Activated CD4-positive, CD25-positive, alpha-beta regulatory T cell treated with anti-CD3 and anti-CD28 coated beads, Interleukin-2, amount 50 U/mL, for 16 hours (primary cell): ENCODE results near the gene PRDM16.

Experiments
- DNase-seq: peaks from one replicate; pipeline ENCODE4 v3.0.0-alpha.2; 2020; ENCODE audit warnings: low read depth, low spot score

Gene PRDM16

GRCh38 chr1:3053986-3054385 is 15.0 kb upstream of the PRDM16 start:
- no peak for DNase-seq

DNA sequence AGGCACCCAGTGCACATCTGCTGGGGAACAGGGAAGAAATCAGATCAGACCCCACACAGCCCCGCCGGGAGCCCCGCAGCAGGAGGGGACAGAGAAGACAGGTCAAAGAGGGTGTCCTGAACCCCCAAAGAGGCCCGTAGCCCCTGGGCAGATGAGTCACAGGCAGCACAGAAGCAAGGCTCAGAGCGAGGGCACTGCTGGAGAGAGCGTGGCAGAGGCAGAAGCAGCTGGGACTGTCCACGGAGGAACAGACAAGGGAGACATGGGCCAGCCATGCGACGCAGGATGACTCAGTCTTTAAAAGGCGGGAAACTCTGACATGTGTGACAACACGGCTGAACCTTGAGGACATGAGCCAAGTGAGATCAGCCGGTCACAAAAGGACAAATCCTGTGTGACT is 14.5 kb upstream of the PRDM16 start:
- DNase-seq = no peak

- no peak for DNase-seq
Measured at GRCh38 chr1:3055051-3055450, 14.0 kb upstream of the PRDM16 start.

DNA sequence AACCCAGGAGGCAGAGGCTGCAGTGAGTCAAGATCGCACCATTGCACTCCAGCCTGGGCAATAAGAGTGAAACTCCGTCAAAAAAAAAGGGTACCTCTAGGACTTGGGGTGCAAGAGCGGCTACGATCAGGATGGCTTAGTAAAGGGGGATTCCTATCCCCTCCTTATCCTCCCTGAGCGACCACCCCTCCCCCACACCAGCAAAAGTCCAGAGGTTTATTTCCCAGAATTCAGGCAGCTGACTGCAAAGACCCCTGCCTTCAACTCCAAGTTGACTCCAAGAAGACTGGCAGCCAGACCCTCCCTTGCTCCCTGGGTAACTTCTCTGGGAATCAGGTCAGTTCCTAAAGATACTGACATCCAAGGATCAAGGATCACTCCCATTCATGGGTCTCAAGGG is 12.4 kb upstream of the PRDM16 start:
- no peak for DNase-seq

GRCh38 chr1:3058263-3059030 is 10.6 kb upstream of the PRDM16 start:
- DNase-seq = no peak

- DNase-seq = no peak
Measured at GRCh38 chr1:3060127-3060526, 8.9 kb upstream of the PRDM16 start.

DNA sequence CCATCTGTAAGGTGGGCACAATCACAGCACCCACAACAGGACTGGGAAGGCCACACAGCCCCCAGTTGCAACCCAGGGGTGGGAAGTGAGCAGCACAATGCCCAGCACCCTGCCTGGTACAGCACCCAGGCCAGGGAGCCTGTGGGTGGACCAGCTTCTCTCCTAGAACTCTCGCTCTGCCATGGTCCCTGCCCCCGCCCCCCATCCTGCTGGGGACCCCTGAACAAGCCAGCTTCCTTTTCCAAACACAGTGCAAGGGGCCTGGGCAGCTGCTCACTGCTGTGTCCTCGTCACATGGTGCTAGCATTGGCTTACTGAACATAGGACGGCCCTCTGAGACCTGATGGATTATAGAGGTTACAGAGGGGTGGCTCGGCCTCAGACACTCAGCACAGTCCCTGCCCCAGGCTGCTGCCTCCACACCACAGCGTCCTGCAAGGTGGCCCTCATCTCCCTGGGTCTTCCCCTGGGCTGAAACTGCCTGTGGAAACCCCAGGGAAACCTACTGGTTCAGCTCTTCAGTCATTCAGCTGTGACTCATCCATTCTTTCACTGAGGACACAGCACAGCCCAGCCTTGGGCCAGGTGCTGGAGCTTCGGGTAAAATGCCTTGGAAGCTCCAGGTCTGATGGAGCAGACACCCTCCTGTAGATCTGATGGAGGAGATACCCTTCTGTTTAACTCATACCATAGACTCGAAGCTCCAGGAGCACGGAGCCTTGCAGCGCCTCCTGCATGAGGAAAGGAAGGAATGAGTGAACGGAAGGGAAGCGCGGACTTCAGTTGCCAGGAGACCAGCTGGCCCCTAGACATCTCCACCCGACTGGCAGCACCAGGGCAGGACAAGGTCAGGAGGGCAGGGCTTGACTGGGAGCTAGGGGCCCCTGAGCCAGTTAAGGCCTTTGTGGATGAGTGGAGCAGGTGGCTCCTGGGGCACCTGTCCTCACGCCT is 8.1 kb upstream of the PRDM16 start:
- DNase-seq = no peak

- no peak for DNase-seq
Measured at GRCh38 chr1:3061566-3061965, 7.4 kb upstream of the PRDM16 start.

- DNase-seq = no peak
Measured at GRCh38 chr1:3061981-3062615, 6.9 kb upstream of the PRDM16 start.

GRCh38 chr1:3062616-3063378 is 6.2 kb upstream of the PRDM16 start:
- no peak for DNase-seq

DNA sequence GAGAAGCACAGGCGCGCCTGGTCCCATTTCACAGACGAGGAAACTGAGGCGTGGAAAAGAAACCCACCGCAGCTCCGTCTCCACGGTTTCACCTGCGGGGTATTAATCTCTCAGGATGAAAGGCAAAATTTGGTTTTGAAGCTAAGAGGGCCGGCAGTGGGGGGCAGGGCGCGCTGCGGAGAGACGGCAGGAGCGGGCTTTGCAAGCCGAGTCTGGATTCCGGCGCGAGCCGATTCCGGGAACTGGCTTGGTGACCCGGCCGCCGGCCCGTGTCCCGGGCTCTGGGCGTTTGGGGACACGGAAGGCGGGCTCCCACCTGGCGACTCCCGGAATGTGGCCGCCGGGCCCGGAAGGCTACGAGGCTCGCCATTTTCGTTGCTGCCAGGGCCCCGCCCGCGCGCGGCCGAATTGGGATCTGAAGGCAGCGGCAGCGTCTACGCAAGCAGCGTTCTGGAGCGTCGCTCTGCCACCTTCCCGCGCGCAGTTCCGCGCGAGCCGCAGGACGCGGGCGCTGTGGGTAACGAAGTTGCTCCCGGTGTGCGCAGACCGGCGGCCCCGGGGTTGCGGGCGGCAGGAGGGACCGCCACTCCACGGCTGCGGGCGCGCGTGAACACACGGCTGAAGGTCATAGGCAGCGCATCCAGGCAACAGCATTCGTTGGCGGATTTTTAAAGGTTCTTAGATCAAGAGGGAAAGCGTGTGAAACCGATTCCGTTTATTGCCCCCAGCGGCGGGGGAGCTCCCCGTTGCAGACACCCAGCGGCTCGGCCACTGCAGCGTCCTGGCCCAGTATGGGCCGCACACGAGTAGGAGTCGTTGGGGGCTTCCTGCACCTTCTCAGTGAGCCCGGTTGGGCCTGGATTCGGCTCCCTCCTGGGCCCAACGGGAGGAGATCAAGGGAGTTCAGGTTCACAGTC is 5.4 kb upstream of the PRDM16 start:
- no peak for DNase-seq

DNA sequence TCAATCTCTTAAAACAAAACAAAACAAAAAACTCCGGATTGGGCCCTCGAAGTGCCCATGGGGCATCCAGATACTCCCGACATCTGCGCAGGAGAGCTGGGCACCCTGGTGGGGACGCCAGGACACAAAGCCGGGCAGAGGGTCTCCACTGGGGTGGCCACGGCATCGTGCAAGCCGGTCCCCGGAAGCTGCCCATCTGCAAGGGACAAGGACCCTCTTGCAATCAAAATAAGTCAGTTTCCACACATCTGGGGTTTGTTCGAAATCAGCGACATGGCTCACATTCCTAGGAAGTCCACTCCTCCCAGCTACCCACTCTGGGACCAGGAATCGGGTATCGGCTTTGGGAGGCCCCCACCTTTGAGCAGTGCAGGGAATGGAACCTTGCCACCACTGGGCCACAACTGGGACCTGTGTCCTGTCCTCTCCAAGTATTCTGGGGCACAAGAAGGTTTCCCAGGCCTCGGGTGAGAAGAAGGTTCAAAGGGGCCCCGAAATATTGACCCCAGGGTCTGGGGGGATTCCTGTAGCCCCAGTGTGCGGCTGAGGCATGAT is 4.6 kb upstream of the PRDM16 start:
- DNase-seq = no peak

- no peak for DNase-seq
Measured at GRCh38 chr1:3064901-3065300, 4.1 kb upstream of the PRDM16 start.

GRCh38 chr1:3065396-3065795 is 3.6 kb upstream of the PRDM16 start:
- DNase-seq = no peak

- no peak for DNase-seq
Measured at GRCh38 chr1:3065797-3066196, 3.2 kb upstream of the PRDM16 start.

GRCh38 chr1:3066250-3066711 is 2.7 kb upstream of the PRDM16 start:
- no peak for DNase-seq

- DNase-seq = no peak
Measured at GRCh38 chr1:3066826-3067225, 2.2 kb upstream of the PRDM16 start.

GRCh38 chr1:3067301-3067670 is 1.7 kb upstream of the PRDM16 start:
- DNase-seq = no peak

- DNase-seq = no peak
Measured at GRCh38 chr1:3067671-3068563, 1.1 kb upstream of the PRDM16 start.
